HCT116 (cell line): ENCODE data around the gene TCF7L2.

Experiments used
- EGR1 ChIP-seq: IDR thresholded peaks from 2 replicates; pipeline ENCODE4 v1.6.1; 2012; ENCODE audit warnings: low read depth
- EZH2 ChIP-seq: fragments of 200-600 bp; sonication (generic); IDR thresholded peaks from 2 replicates; pipeline ENCODE4 v1.6.1; 2017; ENCODE audit warnings: antibody characterized with exemption, mixed run types
- EZH2phosphoT487 ChIP-seq: fragments of 200-600 bp; IDR thresholded peaks from 2 replicates; pipeline ENCODE4 v1.6.1; 2018; ENCODE audit warnings: antibody characterized with exemption, borderline replicate concordance
- FOSL1 ChIP-seq: IDR thresholded peaks from 2 replicates; pipeline ENCODE4 v1.6.1; 2012; ENCODE audit warnings: low read depth
- POLR2A ChIP-seq: IDR thresholded peaks from 2 replicates; pipeline ENCODE4 v1.7.0; 2011; ENCODE audit warnings: borderline replicate concordance; ENCODE audit not compliant: insufficient read depth, insufficient read length; ENCODE audit errors: extremely low read depth
- SP1 ChIP-seq: IDR thresholded peaks from 2 replicates; pipeline ENCODE4 v1.6.1; 2012; ENCODE audit warnings: low read depth
- YY1 ChIP-seq: IDR thresholded peaks from 2 replicates; pipeline ENCODE4 v1.6.1; 2011; ENCODE audit warnings: low read length, low read depth, moderate library complexity, mild to moderate bottlenecking; ENCODE audit not compliant: insufficient replicate concordance; ENCODE audit errors: extremely low read depth
- ZNF274 ChIP-seq: fragments of 200-500 bp; sonication (Bioruptor generic); IDR thresholded peaks from 2 replicates; pipeline ENCODE4 v1.6.1; 2014; ENCODE audit warnings: mild to moderate bottlenecking, low read depth, low read length, inconsistent platforms
- TF ChIP-seq, protein P1 (sequence below), 3 experiments: fragments of 200-600 bp in 1 of 3; sonication (generic) in 1 of 3; IDR thresholded peaks in 2 of 3; conservative IDR thresholded peaks in 1 of 3; 2 replicates each; pipeline ENCODE4 v1.5.1; 2012 to 2017; ENCODE audit warnings: low read depth in 2 of 3, low read length in 2 of 3, antibody characterized with exemption in 1 of 3, borderline replicate concordance in 1 of 3, control low read depth in 1 of 3, mild to moderate bottlenecking in 1 of 3, mixed read lengths in 1 of 3, mixed run types in 1 of 3, moderate library complexity in 1 of 3; ENCODE audit not compliant: insufficient read depth in 1 of 3

DNA sequence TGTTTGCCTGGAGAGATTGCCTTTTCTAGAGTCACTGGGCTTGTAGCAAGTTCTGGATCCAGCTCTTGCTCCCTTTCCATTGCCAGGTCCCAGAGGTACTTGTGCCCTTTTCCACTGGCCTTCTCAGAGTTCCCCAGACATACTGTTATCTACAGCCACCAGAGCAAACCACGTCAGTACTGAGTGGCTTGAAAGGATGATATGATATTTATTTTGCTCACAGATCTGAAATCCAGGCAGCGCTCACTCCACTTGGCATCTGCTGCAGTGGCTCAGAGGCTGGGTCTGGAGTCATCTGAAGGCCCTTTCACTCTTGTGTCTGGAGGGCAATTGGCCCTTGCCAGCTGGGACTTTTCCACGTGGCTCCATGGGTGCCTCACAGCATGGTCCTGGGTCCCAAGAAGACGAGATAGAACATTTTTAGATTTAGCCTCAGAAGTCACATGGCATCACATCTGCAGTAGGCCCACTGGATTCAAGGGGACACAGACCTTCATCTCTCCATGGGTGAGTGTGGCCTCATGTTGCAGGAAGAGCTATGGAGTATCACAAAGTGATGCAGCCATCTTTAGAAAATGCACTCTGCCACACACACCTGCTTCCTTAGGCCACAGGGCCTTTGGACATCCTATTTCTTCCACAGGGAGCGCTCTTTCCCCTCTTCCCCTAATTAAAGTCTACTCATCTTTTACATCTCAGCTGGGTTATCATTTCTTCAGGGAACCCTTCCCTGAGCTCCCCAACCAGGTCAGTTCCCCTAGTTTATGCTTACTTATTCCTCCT, 22.9 kb upstream of the TCF7L2 start:
- TF ChIP-seq SP1 (no peak), EZH2 (no peak), POLR2A (no peak), EGR1 (no peak), YY1 (no peak), ZNF274 (no peak), EZH2phosphoT487 (no peak), FOSL1 (no peak)
- TF ChIP-seq, protein P1, sequence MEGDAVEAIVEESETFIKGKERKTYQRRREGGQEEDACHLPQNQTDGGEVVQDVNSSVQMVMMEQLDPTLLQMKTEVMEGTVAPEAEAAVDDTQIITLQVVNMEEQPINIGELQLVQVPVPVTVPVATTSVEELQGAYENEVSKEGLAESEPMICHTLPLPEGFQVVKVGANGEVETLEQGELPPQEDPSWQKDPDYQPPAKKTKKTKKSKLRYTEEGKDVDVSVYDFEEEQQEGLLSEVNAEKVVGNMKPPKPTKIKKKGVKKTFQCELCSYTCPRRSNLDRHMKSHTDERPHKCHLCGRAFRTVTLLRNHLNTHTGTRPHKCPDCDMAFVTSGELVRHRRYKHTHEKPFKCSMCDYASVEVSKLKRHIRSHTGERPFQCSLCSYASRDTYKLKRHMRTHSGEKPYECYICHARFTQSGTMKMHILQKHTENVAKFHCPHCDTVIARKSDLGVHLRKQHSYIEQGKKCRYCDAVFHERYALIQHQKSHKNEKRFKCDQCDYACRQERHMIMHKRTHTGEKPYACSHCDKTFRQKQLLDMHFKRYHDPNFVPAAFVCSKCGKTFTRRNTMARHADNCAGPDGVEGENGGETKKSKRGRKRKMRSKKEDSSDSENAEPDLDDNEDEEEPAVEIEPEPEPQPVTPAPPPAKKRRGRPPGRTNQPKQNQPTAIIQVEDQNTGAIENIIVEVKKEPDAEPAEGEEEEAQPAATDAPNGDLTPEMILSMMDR (IDR thresholded peaks at IDR 0.05 in 2 of 3, conservative IDR thresholded peaks at IDR 0.05 in 1 of 3; ENCODE audit: borderline replicate concordance in 1 of 3, insufficient read depth in 1 of 3, low read depth in 2 of 3, low read length in 2 of 3) = 0 out of 6 replicates have a peak, but pooled peaks of 1 of the 3 experiments have one; percentile 18
